Liver (tissue), 3 donors: ENCODE data around the gene ZCWPW1.

ENCODE experiments used
- EGR1 ChIP-seq, 2 donors: IDR thresholded peaks; 2 replicates each; pipeline ENCODE4 v1.6.1; 2016 to 2018; ENCODE audit warnings: antibody characterized with exemption in 2 of 2, low read depth in 2 of 2
- GABPA ChIP-seq, 2 donors: IDR thresholded peaks in 1 of 2; conservative IDR thresholded peaks in 1 of 2; 2 replicates each; pipeline ENCODE4 v1.6.1; 2016; ENCODE audit warnings: antibody characterized with exemption in 2 of 2, mild to moderate bottlenecking in 1 of 2, moderate library complexity in 1 of 2
- HNF4G ChIP-seq: IDR thresholded peaks from 2 replicates; pipeline ENCODE4 v1.6.1; 2016; ENCODE audit warnings: antibody characterized with exemption
- MAX ChIP-seq: IDR thresholded peaks from 2 replicates; pipeline ENCODE4 v1.6.1; 2016; ENCODE audit warnings: antibody characterized with exemption
- SP1 ChIP-seq: IDR thresholded peaks from 2 replicates; pipeline ENCODE4 v1.6.1; 2018; ENCODE audit warnings: antibody characterized with exemption, mild to moderate bottlenecking
- TAF1 ChIP-seq: conservative IDR thresholded peaks from 2 replicates; pipeline ENCODE4 v1.6.1; 2016; ENCODE audit warnings: antibody characterized with exemption, mild to moderate bottlenecking
- TF ChIP-seq, protein P1 (sequence below): fragments of 150-350 bp; IDR thresholded peaks from 2 replicates; pipeline ENCODE4 v1.5.1; 2017; ENCODE audit warnings: improper control_type of control experiment, low read depth, low read length; ENCODE audit not compliant: missing input control
- TF ChIP-seq, protein P2 (sequence below): IDR thresholded peaks from 2 replicates; pipeline ENCODE4 v1.6.1; 2016; ENCODE audit warnings: antibody characterized with exemption, mild to moderate bottlenecking
- donor health status: healthy.
- donor health status: healthy.

DNA sequence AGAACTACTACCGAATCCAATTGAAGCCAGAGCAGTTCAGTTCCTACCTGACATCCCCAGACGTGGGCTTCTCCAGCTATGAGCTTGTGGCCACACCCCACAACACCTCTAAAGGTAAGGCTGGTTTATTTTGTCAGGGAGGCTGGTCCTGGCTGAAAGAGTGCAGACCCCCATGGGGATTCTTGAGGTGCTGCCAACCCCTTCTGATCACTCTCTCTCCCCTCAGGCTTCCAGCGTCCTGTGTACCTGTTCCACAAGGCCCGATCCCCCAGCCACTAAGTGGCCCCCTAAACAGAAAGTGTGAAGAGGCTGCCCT, 4.7 kb upstream of the ZCWPW1 start:
- TF ChIP-seq MAX (no peak), SP1 (no peak), GABPA (IDR thresholded peaks at IDR 0.05 in 1 of 2, conservative IDR thresholded peaks at IDR 0.05 in 1 of 2) (no peak), EGR1 (IDR thresholded peaks at IDR 0.05; ENCODE audit: low read depth in 2 of 2) (no peak), HNF4G (no peak), TAF1 (no peak)
- TF ChIP-seq, protein P1, sequence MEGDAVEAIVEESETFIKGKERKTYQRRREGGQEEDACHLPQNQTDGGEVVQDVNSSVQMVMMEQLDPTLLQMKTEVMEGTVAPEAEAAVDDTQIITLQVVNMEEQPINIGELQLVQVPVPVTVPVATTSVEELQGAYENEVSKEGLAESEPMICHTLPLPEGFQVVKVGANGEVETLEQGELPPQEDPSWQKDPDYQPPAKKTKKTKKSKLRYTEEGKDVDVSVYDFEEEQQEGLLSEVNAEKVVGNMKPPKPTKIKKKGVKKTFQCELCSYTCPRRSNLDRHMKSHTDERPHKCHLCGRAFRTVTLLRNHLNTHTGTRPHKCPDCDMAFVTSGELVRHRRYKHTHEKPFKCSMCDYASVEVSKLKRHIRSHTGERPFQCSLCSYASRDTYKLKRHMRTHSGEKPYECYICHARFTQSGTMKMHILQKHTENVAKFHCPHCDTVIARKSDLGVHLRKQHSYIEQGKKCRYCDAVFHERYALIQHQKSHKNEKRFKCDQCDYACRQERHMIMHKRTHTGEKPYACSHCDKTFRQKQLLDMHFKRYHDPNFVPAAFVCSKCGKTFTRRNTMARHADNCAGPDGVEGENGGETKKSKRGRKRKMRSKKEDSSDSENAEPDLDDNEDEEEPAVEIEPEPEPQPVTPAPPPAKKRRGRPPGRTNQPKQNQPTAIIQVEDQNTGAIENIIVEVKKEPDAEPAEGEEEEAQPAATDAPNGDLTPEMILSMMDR = no peak
- TF ChIP-seq, protein P2, sequence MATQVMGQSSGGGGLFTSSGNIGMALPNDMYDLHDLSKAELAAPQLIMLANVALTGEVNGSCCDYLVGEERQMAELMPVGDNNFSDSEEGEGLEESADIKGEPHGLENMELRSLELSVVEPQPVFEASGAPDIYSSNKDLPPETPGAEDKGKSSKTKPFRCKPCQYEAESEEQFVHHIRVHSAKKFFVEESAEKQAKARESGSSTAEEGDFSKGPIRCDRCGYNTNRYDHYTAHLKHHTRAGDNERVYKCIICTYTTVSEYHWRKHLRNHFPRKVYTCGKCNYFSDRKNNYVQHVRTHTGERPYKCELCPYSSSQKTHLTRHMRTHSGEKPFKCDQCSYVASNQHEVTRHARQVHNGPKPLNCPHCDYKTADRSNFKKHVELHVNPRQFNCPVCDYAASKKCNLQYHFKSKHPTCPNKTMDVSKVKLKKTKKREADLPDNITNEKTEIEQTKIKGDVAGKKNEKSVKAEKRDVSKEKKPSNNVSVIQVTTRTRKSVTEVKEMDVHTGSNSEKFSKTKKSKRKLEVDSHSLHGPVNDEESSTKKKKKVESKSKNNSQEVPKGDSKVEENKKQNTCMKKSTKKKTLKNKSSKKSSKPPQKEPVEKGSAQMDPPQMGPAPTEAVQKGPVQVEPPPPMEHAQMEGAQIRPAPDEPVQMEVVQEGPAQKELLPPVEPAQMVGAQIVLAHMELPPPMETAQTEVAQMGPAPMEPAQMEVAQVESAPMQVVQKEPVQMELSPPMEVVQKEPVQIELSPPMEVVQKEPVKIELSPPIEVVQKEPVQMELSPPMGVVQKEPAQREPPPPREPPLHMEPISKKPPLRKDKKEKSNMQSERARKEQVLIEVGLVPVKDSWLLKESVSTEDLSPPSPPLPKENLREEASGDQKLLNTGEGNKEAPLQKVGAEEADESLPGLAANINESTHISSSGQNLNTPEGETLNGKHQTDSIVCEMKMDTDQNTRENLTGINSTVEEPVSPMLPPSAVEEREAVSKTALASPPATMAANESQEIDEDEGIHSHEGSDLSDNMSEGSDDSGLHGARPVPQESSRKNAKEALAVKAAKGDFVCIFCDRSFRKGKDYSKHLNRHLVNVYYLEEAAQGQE = no peak
